ENCODE measurements around the gene ATP8A2. TPM values are rescaled to one million over a fixed set of nuclear protein-coding genes. Genes with fewer than 3 reads are reported as not detected.

ATP8A2 gene
- total RNA-seq, 1 donor from 2014 or later, result 4.2 TPM

DNA sequence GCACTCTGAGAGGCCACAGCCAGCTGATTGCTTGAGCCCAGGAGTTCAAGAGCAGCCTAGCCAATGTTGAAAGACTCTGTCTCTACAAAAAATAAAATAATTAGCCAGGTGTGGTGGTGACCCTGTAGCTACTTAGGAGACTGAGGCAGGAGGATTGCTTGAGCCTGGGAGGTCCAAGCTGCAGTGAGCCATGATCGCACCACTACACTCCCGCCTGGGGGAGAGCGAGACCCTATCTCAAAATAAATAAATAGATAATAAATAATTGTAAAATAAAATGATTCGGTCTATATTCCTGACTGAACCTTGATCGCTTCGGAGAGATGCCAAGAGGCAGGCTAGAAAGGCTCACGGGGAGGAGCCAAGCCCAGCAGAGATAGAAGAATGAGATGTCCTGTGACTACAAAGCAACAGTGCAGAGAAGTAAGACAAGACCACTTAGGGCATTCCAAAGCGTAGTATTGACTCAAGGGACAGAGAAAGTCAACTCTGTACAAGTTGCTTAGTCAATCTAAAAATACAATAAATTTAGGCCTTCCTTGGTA is 667.2 kb downstream of the ATP8A2 start:
- DNase-seq (ENCODE audit: low spot score), result no peak
- H3K9me3 Mint-ChIP-seq, result no peaks in the 10 kb centered on the region
- H3K27me3 Mint-ChIP-seq (ENCODE audit: insufficient read depth, low read depth), result peaks cover 2% of the 10 kb centered on the region
- no peaks in the 10 kb centered on the region for H3K27me3 ChIP-seq
- peaks cover 29% of the 10 kb centered on the region for H4K20me1 ChIP-seq (ENCODE audit: low read depth)
- H2AFZ ChIP-seq (replicated peaks), result no peak overlapping the region
- H3K36me3 ChIP-seq, result no peaks in the 10 kb centered on the region
- H3K4me1 ChIP-seq, result peaks cover 10% of the 10 kb centered on the region
- no peak for TF ChIP-seq EZH2 (IDR thresholded peaks at IDR 0.05)
- no peak for TF ChIP-seq EZH2phosphoT487 (IDR thresholded peaks at IDR 0.05)
- TF ChIP-seq, protein P1, sequence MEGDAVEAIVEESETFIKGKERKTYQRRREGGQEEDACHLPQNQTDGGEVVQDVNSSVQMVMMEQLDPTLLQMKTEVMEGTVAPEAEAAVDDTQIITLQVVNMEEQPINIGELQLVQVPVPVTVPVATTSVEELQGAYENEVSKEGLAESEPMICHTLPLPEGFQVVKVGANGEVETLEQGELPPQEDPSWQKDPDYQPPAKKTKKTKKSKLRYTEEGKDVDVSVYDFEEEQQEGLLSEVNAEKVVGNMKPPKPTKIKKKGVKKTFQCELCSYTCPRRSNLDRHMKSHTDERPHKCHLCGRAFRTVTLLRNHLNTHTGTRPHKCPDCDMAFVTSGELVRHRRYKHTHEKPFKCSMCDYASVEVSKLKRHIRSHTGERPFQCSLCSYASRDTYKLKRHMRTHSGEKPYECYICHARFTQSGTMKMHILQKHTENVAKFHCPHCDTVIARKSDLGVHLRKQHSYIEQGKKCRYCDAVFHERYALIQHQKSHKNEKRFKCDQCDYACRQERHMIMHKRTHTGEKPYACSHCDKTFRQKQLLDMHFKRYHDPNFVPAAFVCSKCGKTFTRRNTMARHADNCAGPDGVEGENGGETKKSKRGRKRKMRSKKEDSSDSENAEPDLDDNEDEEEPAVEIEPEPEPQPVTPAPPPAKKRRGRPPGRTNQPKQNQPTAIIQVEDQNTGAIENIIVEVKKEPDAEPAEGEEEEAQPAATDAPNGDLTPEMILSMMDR (IDR thresholded peaks at IDR 0.05), result no peak
- no peaks in the 10 kb centered on the region for H3K9me3 ChIP-seq (ENCODE audit: low read depth)
- H3K9ac ChIP-seq, result no peak overlapping the region
- no peak overlapping the region for H3K4me3 Mint-ChIP-seq
- no peak overlapping the region for H3K4me2 ChIP-seq
- H3F3A ChIP-seq (ENCODE audit: low read depth), result peaks cover 36% of the 10 kb centered on the region
- no peaks in the 10 kb centered on the region for H3K36me3 Mint-ChIP-seq
- no peak overlapping the region for H3K27ac Mint-ChIP-seq
- H3K79me2 ChIP-seq (ENCODE audit: low read depth), result peaks cover 4% of the 10 kb centered on the region
- no peak overlapping the region for H3K27ac ChIP-seq
- H3K4me3 ChIP-seq, result no peak overlapping the region
- no peaks in the 10 kb centered on the region for H3K4me1 Mint-ChIP-seq

DNA sequence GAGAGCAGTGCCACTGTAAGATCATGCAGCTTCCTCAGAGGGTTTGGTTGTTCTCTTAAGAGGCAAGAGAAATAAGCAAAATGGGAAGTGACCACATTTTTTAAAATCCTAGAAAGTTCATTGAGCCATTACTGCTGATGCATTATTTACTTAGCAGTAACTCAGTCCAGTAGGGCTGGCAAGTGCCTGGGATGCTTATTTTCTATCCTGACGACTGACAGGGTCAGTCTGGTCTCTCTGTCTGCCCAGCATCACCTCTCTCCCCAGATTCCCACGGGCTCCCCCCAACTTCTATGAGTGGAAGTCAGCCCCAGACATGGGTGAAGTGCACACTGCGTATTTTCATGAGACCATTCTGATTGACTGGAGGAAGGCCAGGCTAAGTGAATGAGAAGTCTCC is 669.7 kb downstream of the ATP8A2 start:
- H3K4me3 ChIP-seq, result no peak overlapping the region
- no peak overlapping the region for H3K27ac Mint-ChIP-seq
- no peak for TF ChIP-seq EZH2phosphoT487 (IDR thresholded peaks at IDR 0.05)
- TF ChIP-seq, protein P1 (IDR thresholded peaks at IDR 0.05), result no peak
- no peak for TF ChIP-seq EZH2 (IDR thresholded peaks at IDR 0.05)
- H3K79me2 ChIP-seq (ENCODE audit: low read depth), result peaks cover 28% of the 10 kb centered on the region
- H3K4me3 Mint-ChIP-seq, result no peak overlapping the region
- H2AFZ ChIP-seq (replicated peaks), result no peak overlapping the region
- no peak for DNase-seq (ENCODE audit: low spot score)
- H3F3A ChIP-seq (ENCODE audit: low read depth), result peaks cover 60% of the 10 kb centered on the region
- peak overlapping the region; percentile 81 for H3K27ac ChIP-seq
- peaks cover 16% of the 10 kb centered on the region for H3K36me3 ChIP-seq
- H3K27me3 ChIP-seq, result no peaks in the 10 kb centered on the region
- H3K4me1 Mint-ChIP-seq, result no peaks in the 10 kb centered on the region
- H3K9ac ChIP-seq, result no peak overlapping the region
- no peaks in the 10 kb centered on the region for H3K36me3 Mint-ChIP-seq
- peaks cover 2% of the 10 kb centered on the region for H3K27me3 Mint-ChIP-seq (ENCODE audit: insufficient read depth, low read depth)
- no peaks in the 10 kb centered on the region for H3K9me3 Mint-ChIP-seq
- no peaks in the 10 kb centered on the region for H3K9me3 ChIP-seq (ENCODE audit: low read depth)
- H3K4me1 ChIP-seq, result peaks cover 17% of the 10 kb centered on the region
- peaks cover 53% of the 10 kb centered on the region for H4K20me1 ChIP-seq (ENCODE audit: low read depth)
- H3K4me2 ChIP-seq, result no peak overlapping the region

DNA sequence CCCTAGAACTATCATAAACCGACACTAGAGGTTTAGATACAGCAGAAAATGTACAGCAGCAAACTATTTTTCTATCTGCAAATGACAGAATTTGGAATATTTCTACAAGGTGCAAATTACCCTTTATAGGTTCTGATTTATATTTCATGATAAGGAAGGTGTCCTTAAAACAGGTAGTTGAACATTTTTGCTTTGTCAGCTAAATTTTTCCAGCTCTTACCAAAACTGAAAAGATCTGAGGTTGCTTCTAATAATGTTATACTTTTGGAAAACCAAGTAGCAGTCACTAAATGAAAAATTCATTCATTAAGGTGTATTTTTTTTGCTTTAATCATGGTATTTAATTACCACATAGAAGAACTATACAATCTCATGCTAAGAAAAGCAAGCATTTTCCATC is 671.0 kb downstream of the ATP8A2 start:
- H3K4me2 ChIP-seq, result no peak overlapping the region
- no peaks in the 10 kb centered on the region for H3K27me3 ChIP-seq
- H3K4me3 Mint-ChIP-seq, result no peak overlapping the region
- peaks cover 41% of the 10 kb centered on the region for H3K79me2 ChIP-seq (ENCODE audit: low read depth)
- H3K36me3 ChIP-seq, result peaks cover 28% of the 10 kb centered on the region
- H3K27me3 Mint-ChIP-seq (ENCODE audit: insufficient read depth, low read depth), result peaks cover 2% of the 10 kb centered on the region
- H3K4me3 ChIP-seq, result no peak overlapping the region
- H3K9me3 ChIP-seq (ENCODE audit: low read depth), result no peaks in the 10 kb centered on the region
- H3K36me3 Mint-ChIP-seq, result no peaks in the 10 kb centered on the region
- no peak overlapping the region for H2AFZ ChIP-seq (replicated peaks)
- TF ChIP-seq, protein P1 (IDR thresholded peaks at IDR 0.05), result no peak
- TF ChIP-seq EZH2phosphoT487 (IDR thresholded peaks at IDR 0.05) (no peak), EZH2 (IDR thresholded peaks at IDR 0.05) (no peak)
- H3K27ac ChIP-seq, result peak overlapping the region; percentile 81
- peaks cover 67% of the 10 kb centered on the region for H4K20me1 ChIP-seq (ENCODE audit: low read depth)
- H3K9ac ChIP-seq, result no peak overlapping the region
- peaks cover 70% of the 10 kb centered on the region for H3F3A ChIP-seq (ENCODE audit: low read depth)
- H3K9me3 Mint-ChIP-seq, result no peaks in the 10 kb centered on the region
- H3K4me1 Mint-ChIP-seq, result no peaks in the 10 kb centered on the region
- peaks cover 29% of the 10 kb centered on the region for H3K4me1 ChIP-seq
- no peak overlapping the region for H3K27ac Mint-ChIP-seq
- DNase-seq (ENCODE audit: low spot score), result no peak

All from neural progenitor cell (in vitro differentiated cells).